ENCODE data around the gene SGK1.

DNA sequence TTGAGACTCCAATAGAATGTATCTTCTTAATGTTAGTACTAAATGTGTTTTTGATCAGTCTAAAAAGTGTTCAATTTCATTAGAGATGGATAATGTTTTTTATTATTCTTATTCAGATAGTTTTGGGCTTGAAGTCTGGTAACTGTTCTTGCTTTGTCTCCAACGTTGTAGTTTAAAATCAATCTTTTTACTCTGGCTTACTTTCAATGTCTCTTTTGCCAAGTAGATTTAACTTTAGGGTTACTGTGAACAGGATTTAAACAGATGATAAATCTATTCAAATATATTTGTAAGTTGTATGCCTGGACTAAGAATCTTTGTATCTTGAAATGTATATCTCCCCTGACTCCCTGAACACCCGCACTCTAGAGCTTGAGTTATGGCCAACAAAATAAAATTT lies 51.1 kb downstream of the SGK1 start:
- TF ChIP-seq, protein P1, sequence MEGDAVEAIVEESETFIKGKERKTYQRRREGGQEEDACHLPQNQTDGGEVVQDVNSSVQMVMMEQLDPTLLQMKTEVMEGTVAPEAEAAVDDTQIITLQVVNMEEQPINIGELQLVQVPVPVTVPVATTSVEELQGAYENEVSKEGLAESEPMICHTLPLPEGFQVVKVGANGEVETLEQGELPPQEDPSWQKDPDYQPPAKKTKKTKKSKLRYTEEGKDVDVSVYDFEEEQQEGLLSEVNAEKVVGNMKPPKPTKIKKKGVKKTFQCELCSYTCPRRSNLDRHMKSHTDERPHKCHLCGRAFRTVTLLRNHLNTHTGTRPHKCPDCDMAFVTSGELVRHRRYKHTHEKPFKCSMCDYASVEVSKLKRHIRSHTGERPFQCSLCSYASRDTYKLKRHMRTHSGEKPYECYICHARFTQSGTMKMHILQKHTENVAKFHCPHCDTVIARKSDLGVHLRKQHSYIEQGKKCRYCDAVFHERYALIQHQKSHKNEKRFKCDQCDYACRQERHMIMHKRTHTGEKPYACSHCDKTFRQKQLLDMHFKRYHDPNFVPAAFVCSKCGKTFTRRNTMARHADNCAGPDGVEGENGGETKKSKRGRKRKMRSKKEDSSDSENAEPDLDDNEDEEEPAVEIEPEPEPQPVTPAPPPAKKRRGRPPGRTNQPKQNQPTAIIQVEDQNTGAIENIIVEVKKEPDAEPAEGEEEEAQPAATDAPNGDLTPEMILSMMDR (optimal IDR thresholded peaks at IDR 0.05 in 1 of 3, IDR thresholded peaks at IDR 0.05 in 1 of 3, conservative IDR thresholded peaks at IDR 0.05 in 1 of 3; ENCODE audit: extremely low read depth in 1 of 3, insufficient read depth in 2 of 3, low read length in 3 of 3) = no peak
- TF ChIP-seq EZH2 (IDR thresholded peaks at IDR 0.05; ENCODE audit: low read length) = no peak

All from keratinocyte (primary cell).